H9 (cell line): ENCODE data around the gene POP4. TPM values are rescaled to one million over a fixed set of nuclear protein-coding genes. Genes with fewer than 3 reads are reported as not detected.

Experiments used
- DNase-seq: peaks from one replicate; pipeline ENCODE4 v3.0.0-alpha.2; 2017
- H2AFZ ChIP-seq: one replicate; pipeline ENCODE4 v1.6.1; 2013; ENCODE audit warnings: mild to moderate bottlenecking, low read length, control low read depth, moderate library complexity
- H2AK5ac ChIP-seq: 2 replicates; pipeline ENCODE4 v1.6.1; 2013; ENCODE audit warnings: low read length, control low read depth, mixed read lengths; ENCODE audit not compliant: insufficient read length
- H2BK120ac ChIP-seq: one replicate; pipeline ENCODE4 v1.6.1; 2013; ENCODE audit warnings: low read depth, mild to moderate bottlenecking, low read length, control low read depth, inconsistent platforms; ENCODE audit not compliant: poor library complexity, severe bottlenecking
- H2BK12ac ChIP-seq: 2 replicates; pipeline ENCODE4 v1.6.1; 2013; ENCODE audit warnings: low read length, control low read depth, mixed read lengths, low read depth; ENCODE audit not compliant: insufficient read length
- H2BK15ac ChIP-seq: 2 replicates; pipeline ENCODE4 v1.6.1; 2013; ENCODE audit warnings: low read depth, low read length, control low read depth
- H2BK20ac ChIP-seq: one replicate; pipeline ENCODE4 v1.6.1; 2013; ENCODE audit warnings: low read depth, mild to moderate bottlenecking, low read length, control low read depth, inconsistent platforms; ENCODE audit not compliant: poor library complexity, severe bottlenecking
- H2BK5ac ChIP-seq: 2 replicates; pipeline ENCODE4 v1.6.1; 2013; ENCODE audit warnings: low read length, control low read depth, mixed read lengths; ENCODE audit not compliant: insufficient read length
- H3K14ac ChIP-seq: 2 replicates; pipeline ENCODE4 v1.6.1; 2013; ENCODE audit warnings: low read length, control low read depth; ENCODE audit not compliant: insufficient read depth
- H3K18ac ChIP-seq: 2 replicates; pipeline ENCODE4 v1.6.1; 2013; ENCODE audit warnings: low read depth, mild to moderate bottlenecking, mixed read lengths, low read length, control low read depth; ENCODE audit not compliant: insufficient read length
- H3K23ac ChIP-seq: 2 replicates; pipeline ENCODE4 v1.6.1; 2013; ENCODE audit warnings: low read length, control low read depth, mixed read lengths, low read depth; ENCODE audit not compliant: insufficient read length
- H3K23me2 ChIP-seq: 2 replicates; pipeline ENCODE4 v1.6.1; 2013; ENCODE audit warnings: low read depth, mild to moderate bottlenecking, mixed read lengths, low read length, control low read depth; ENCODE audit not compliant: insufficient read length, poor library complexity, severe bottlenecking
- H3K27ac ChIP-seq: 2 replicates; pipeline ENCODE4 v1.5.1; 2013; ENCODE audit warnings: low read length, control low read depth, mixed read lengths, low read depth; ENCODE audit not compliant: insufficient read length
- H3K27me3 ChIP-seq: 2 replicates; pipeline ENCODE4 v1.6.1; 2013; ENCODE audit warnings: low read length, control low read depth, inconsistent platforms; ENCODE audit not compliant: insufficient read depth
- H3K4ac ChIP-seq: 2 replicates; pipeline ENCODE4 v1.6.1; 2013; ENCODE audit warnings: low read depth, mild to moderate bottlenecking, control low read depth, inconsistent platforms, low read length, moderate library complexity
- H3K4me1 ChIP-seq: 2 replicates; pipeline ENCODE4 v1.6.1; 2013; ENCODE audit warnings: low read length, control low read depth, inconsistent platforms; ENCODE audit not compliant: insufficient read depth
- H3K4me2 ChIP-seq: 2 replicates; pipeline ENCODE4 v1.6.1; 2013; ENCODE audit warnings: low read length, control low read depth, mixed read lengths; ENCODE audit not compliant: insufficient read length, insufficient read depth
- H3K56ac ChIP-seq: 2 replicates; pipeline ENCODE4 v1.6.1; 2013; ENCODE audit warnings: low read depth, mild to moderate bottlenecking, mixed read lengths, low read length, control low read depth; ENCODE audit not compliant: insufficient read length
- H3K79me1 ChIP-seq: 2 replicates; pipeline ENCODE4 v1.6.1; 2013; ENCODE audit warnings: low read depth, mild to moderate bottlenecking, moderate library complexity, low read length, control low read depth, inconsistent platforms; ENCODE audit not compliant: insufficient read depth, poor library complexity, severe bottlenecking
- H3K79me2 ChIP-seq: 2 replicates; pipeline ENCODE4 v1.6.1; 2013; ENCODE audit warnings: low read length, control low read depth, inconsistent platforms; ENCODE audit not compliant: insufficient read depth
- H3K9ac ChIP-seq: 2 replicates; pipeline ENCODE4 v1.6.1; 2013; ENCODE audit warnings: low read length, control low read depth, mixed read lengths; ENCODE audit not compliant: insufficient read length; ENCODE audit errors: extremely low read depth
- H3K9me3 ChIP-seq: one replicate; pipeline ENCODE4 v1.6.1; 2013; ENCODE audit warnings: low read depth, low read length, inconsistent platforms; ENCODE audit not compliant: control insufficient read depth
- H3T11ph ChIP-seq: one replicate; pipeline ENCODE4 v1.6.1; 2013; ENCODE audit warnings: mild to moderate bottlenecking, low read length, control low read depth, inconsistent platforms
- H4K20me1 ChIP-seq: one replicate; pipeline ENCODE4 v1.6.1; 2013; ENCODE audit not compliant: control insufficient read depth, insufficient read length, insufficient read depth
- H4K5ac ChIP-seq: 2 replicates; pipeline ENCODE4 v1.6.1; 2013; ENCODE audit warnings: low read depth, mild to moderate bottlenecking, mixed read lengths, low read length, control low read depth; ENCODE audit not compliant: insufficient read length
- H4K8ac ChIP-seq: replicated peaks from 2 replicates; pipeline ENCODE4 v1.6.1; 2013; ENCODE audit warnings: low read length, control low read depth, mixed read lengths, low read depth; ENCODE audit not compliant: insufficient read length
- H4K91ac ChIP-seq: 2 replicates; pipeline ENCODE4 v1.6.1; 2013; ENCODE audit warnings: low read depth, mild to moderate bottlenecking, moderate library complexity, mixed read lengths, low read length, control low read depth; ENCODE audit not compliant: insufficient read length
- H3K27ac Mint-ChIP-seq, 3 experiments: 2 replicates in 2 of 3; 3 replicates in 1 of 3; pipeline ENCODE4 v1.8.0; 2020 to 2021; ENCODE audit warnings: mixed read lengths in 3 of 3, mild to moderate bottlenecking in 1 of 3, moderate library complexity in 1 of 3
- H3K27me3 Mint-ChIP-seq: 2 replicates; pipeline ENCODE4 v1.8.0; 2021; ENCODE audit warnings: low read depth, mild to moderate bottlenecking, moderate library complexity, mixed read lengths
- H3K36me3 Mint-ChIP-seq, 3 experiments: 2 replicates in 2 of 3; 3 replicates in 1 of 3; pipeline ENCODE4 v1.8.0; 2020 to 2021; ENCODE audit warnings: low read depth in 3 of 3, mixed read lengths in 3 of 3; ENCODE audit not compliant: insufficient read depth in 1 of 3
- H3K4me1 Mint-ChIP-seq, 2 experiments: 2 replicates each; pipeline ENCODE4 v1.8.0; 2020; ENCODE audit warnings: mixed read lengths in 2 of 2
- H3K4me3 Mint-ChIP-seq, 2 experiments: 2 replicates in 1 of 2; 3 replicates in 1 of 2; pipeline ENCODE4 v1.8.0; 2020 to 2021; ENCODE audit warnings: mild to moderate bottlenecking in 2 of 2, mixed read lengths in 2 of 2, moderate library complexity in 1 of 2
- H3K9me3 Mint-ChIP-seq, 2 experiments: 2 replicates in 1 of 2; 3 replicates in 1 of 2; pipeline ENCODE4 v1.8.0; 2020; ENCODE audit warnings: mild to moderate bottlenecking in 2 of 2, mixed read lengths in 2 of 2, moderate library complexity in 1 of 2
- CTCF ChIP-seq: fragments of 200-600 bp; sonication (generic); conservative IDR thresholded peaks from 3 replicates; pipeline ENCODE4 v1.8.0; 2021; ENCODE audit warnings: antibody characterized with exemption, mild to moderate bottlenecking
- WGBS: extraction: QIAGEN DNeasy Blood & Tissue Kit; methylation state at CpG from one replicate; pipeline ENCODE4 v1.1.7; 2013; ENCODE audit warnings: missing lambda C conversion rate, low lambda C conversion rate, mixed read lengths; ENCODE audit not compliant: insufficient read length; ENCODE audit errors: extremely low coverage; 5-methylcytosine and 5-hydroxymethylcytosine counted together
- total RNA-seq: library from RNA; stranded (reverse); gene quantifications from 2 replicates; pipeline ENCODE4 v1.2.1, GENCODE V29; 2021

POP4 gene
- total RNA-seq, 1 experiment from 2014 or later = 51.4 TPM

- Histone ChIP-seq H3T11ph (no peak overlapping the region), H3K14ac (no peak overlapping the region), H3K4me2 (no peak overlapping the region), H3K4me1 (no peaks in the 10 kb centered on the region), H3K18ac (peak overlapping the region; percentile 1), H3K79me1 (no peaks in the 10 kb centered on the region), H3K23ac (no peak overlapping the region), H3K79me2 (no peaks in the 10 kb centered on the region), H3K56ac (no peak overlapping the region), H2BK5ac (no peak overlapping the region), H3K4ac (no peak overlapping the region), H4K20me1 (no peaks in the 10 kb centered on the region), H4K91ac (no peak overlapping the region), H2BK20ac (no peak overlapping the region), H3K27ac (no peak overlapping the region), H2BK120ac (no peak overlapping the region), H2BK15ac (no peak overlapping the region), H4K8ac (no peak overlapping the region), H4K5ac (no peak overlapping the region), H3K9me3 (no peaks in the 10 kb centered on the region), H2AK5ac (no peak overlapping the region), H3K9ac (no peak overlapping the region), H2BK12ac (no peak overlapping the region), H2AFZ (no peak overlapping the region), H3K27me3 (no peaks in the 10 kb centered on the region), H3K23me2 (no peaks in the 10 kb centered on the region)
- Mint-ChIP-seq H3K27ac (no peak overlapping the region; a peak in 1 of 7 replicates), H3K4me3 (no peak overlapping the region; a peak in 1 of 5 replicates), H3K4me1 (peaks cover 13 to 17% of the 10 kb centered on the region in 2 experiments), H3K27me3 (no peaks in the 10 kb centered on the region; the same call in 1 of the 2 replicates), H3K36me3 (no peaks in the 10 kb centered on the region; a peak in 1 of 7 replicates), H3K9me3 (no peaks in the 10 kb centered on the region)
- DNase-seq = no peak
- TF ChIP-seq CTCF = no peak
- no CpG with 5 or more reads among the region's 18 CpGs for WGBS
Observed at GRCh38 chr19:29623726-29624488, 17.8 kb downstream of the POP4 start.
